B cell (primary cell): Measurements from ENCODE around the gene ALDH1A1. TPM values are rescaled to one million over a fixed set of nuclear protein-coding genes. Genes with fewer than 3 reads are reported as not detected.

ENCODE experiments used
- ATAC-seq: fragments of 200-7000 bp; cut with Tn5 transposase; one replicate; pipeline ENCODE4 v1.10.0; 2021; ENCODE audit warnings: low read depth, mild to moderate bottlenecking, moderate number of reproducible peaks, moderate library complexity
- CTCF ChIA-PET: fragments of 350-600 bp; sonication (Branson Sonifier 250); formaldehyde crosslinking; loops from one replicate; lab custom pipeline; 2021; ENCODE audit warnings: antibody characterized with exemption, inconsistent platforms; lab: Charles Lee
- POLR2A ChIA-PET: fragments of 350-600 bp; sonication (Branson Sonifier 250); formaldehyde crosslinking; loops from one replicate; lab custom pipeline; 2021; ENCODE audit warnings: antibody characterized with exemption; lab: Charles Lee
- DNase-seq: peaks from one replicate; pipeline ENCODE4 v3.0.0; 2013
- H2AFZ ChIP-seq: 2 replicates; pipeline ENCODE4 v1.6.1; 2012; ENCODE audit warnings: mild to moderate bottlenecking, low read depth, low read length; ENCODE audit not compliant: insufficient read depth, poor library complexity, severe bottlenecking
- H3K27ac ChIP-seq, 2 donors: 1 replicate in 1 of 2; 2 replicates in 1 of 2; pipeline ENCODE4 v1.5.1; 2012 to 2013; ENCODE audit warnings: low read length in 2 of 2, mild to moderate bottlenecking in 2 of 2, moderate library complexity in 1 of 2
- H3K27me3 ChIP-seq, 4 experiments: fragments of 200-600 bp in 1 of 4; sonication (generic) in 1 of 4; replicated peaks in 1 of 4; 1 replicate in 2 of 4; 2 replicates in 2 of 4; pipeline versions ENCODE4 v1.6.1 to v1.7.0; 2013 to 2016; ENCODE audit warnings: low read length in 3 of 4, mild to moderate bottlenecking in 2 of 4, mixed read lengths in 1 of 4, moderate library complexity in 1 of 4; ENCODE audit not compliant: insufficient read depth in 4 of 4, control insufficient read depth in 3 of 4; ENCODE audit errors: control extremely low read depth in 1 of 4
- H3K36me3 ChIP-seq, 2 experiments: replicated peaks in 1 of 2; 1 replicate in 1 of 2; 2 replicates in 1 of 2; pipeline versions ENCODE4 v1.6.1 to v1.7.1; 2013; ENCODE audit warnings: low read length in 1 of 2; ENCODE audit not compliant: insufficient read depth in 2 of 2, control insufficient read depth in 1 of 2; ENCODE audit errors: control extremely low read depth in 1 of 2, extremely low read depth in 1 of 2
- H3K4me1 ChIP-seq, 2 donors: fragments of 200-600 bp in 1 of 2; sonication (generic) in 1 of 2; 1 replicate in 1 of 2; 2 replicates in 1 of 2; pipeline versions ENCODE4 v1.5.1 to v1.6.1; 2013 to 2017; ENCODE audit warnings: low read length in 2 of 2; ENCODE audit not compliant: control insufficient read depth in 2 of 2, insufficient read depth in 2 of 2
- H3K4me2 ChIP-seq: replicated peaks from 2 replicates; pipeline ENCODE3; 2012; ENCODE audit warnings: mild to moderate bottlenecking, low read depth, low read length; ENCODE audit not compliant: poor library complexity, severe bottlenecking
- H3K4me3 ChIP-seq, 5 experiments: fragments of 200-600 bp in 1 of 5; sonication (generic) in 1 of 5; 1 replicate in 3 of 5; 2 replicates in 2 of 5; pipeline versions ENCODE4 v1.5.1 to v1.7.0; 2011 to 2016; ENCODE audit warnings: low read length in 4 of 5, mild to moderate bottlenecking in 4 of 5, low read depth in 2 of 5, control low read depth in 1 of 5, moderate library complexity in 1 of 5; ENCODE audit not compliant: insufficient read depth in 1 of 5; ENCODE audit errors: control extremely low read depth in 1 of 5, extremely low read depth in 1 of 5
- H3K79me2 ChIP-seq: fragments of 200-600 bp; sonication (generic); one replicate; pipeline ENCODE4 v1.6.0; 2016; ENCODE audit warnings: low read length; ENCODE audit not compliant: control insufficient read depth, insufficient read depth
- H3K9ac ChIP-seq: fragments of 200-600 bp; sonication (generic); 2 replicates; pipeline ENCODE4 v1.6.1; 2017; ENCODE audit warnings: mild to moderate bottlenecking, low read length, moderate library complexity
- H3K9me3 ChIP-seq, 3 donors: one replicate each; pipeline versions ENCODE4 v1.6.1 to v1.7.1; 2013; ENCODE audit warnings: low read length in 2 of 3; ENCODE audit not compliant: control insufficient read depth in 2 of 3, insufficient read depth in 1 of 3; ENCODE audit errors: control extremely low read depth in 1 of 3
- H4K20me1 ChIP-seq: 2 replicates; pipeline ENCODE4 v1.6.0; 2012; ENCODE audit warnings: mild to moderate bottlenecking, low read length; ENCODE audit not compliant: insufficient read depth, control insufficient read depth, poor library complexity, severe bottlenecking
- H3K27ac Mint-ChIP-seq: one replicate; pipeline ENCODE4 v1.8.0; 2021; ENCODE audit warnings: mixed read lengths
- H3K27me3 Mint-ChIP-seq: one replicate; pipeline ENCODE4 v1.8.0; 2021; ENCODE audit warnings: mixed read lengths
- H3K4me1 Mint-ChIP-seq: one replicate; pipeline ENCODE4 v1.8.0; 2021; ENCODE audit warnings: mixed read lengths
- H3K4me3 Mint-ChIP-seq: one replicate; pipeline ENCODE4 v1.8.0; 2021; ENCODE audit warnings: mixed read lengths
- H3K9me3 Mint-ChIP-seq: one replicate; pipeline ENCODE4 v1.8.0; 2022; ENCODE audit warnings: mixed read lengths; ENCODE audit not compliant: insufficient read depth
- CTCF ChIP-seq: fragments of 200-600 bp; IDR thresholded peaks from one replicate; pipeline ENCODE4 v1.8.0; 2022; ENCODE audit warnings: antibody characterized with exemption, mild to moderate bottlenecking
- EZH2 ChIP-seq: IDR thresholded peaks from 2 replicates; pipeline ENCODE4 v1.6.1; 2012; ENCODE audit warnings: borderline replicate concordance, low read depth, mild to moderate bottlenecking, moderate library complexity, low read length; ENCODE audit not compliant: insufficient read depth, poor library complexity, severe bottlenecking
- WGBS: methylation state at CpG from one replicate; pipeline ENCODE4 v1.1.5; 2013; ENCODE audit warnings: missing lambda C conversion rate; ENCODE audit not compliant: insufficient coverage; 5-methylcytosine and 5-hydroxymethylcytosine counted together
- intact Hi-C: fragments of 100-400 bp; cut with micrococcal nuclease; formaldehyde crosslinking; loops from one replicate; pipeline ENCODE4 v1.10.0; 2022
- polyA plus RNA-seq: library from polyadenylated mRNA; depleted of rRNA; stranded (reverse); fragments of >200 nt; gene quantifications from 2 replicates; pipeline ENCODE4 v1.2.3, GENCODE V29; 2012
- total RNA-seq, 2 donors: library from RNA; stranded (reverse); fragments of 120-200 nt in 1 of 2; gene quantifications; 1 replicate in 1 of 2; 2 replicates in 1 of 2; pipeline versions ENCODE4 v1.2.3 to v1.2.4, GENCODE V29; 2013 to 2022

Gene ALDH1A1
- total and polyA plus RNA-seq, 2 donors (not counting 1 experiment from before 2014, with no cell fraction given): 0.43 TPM; not detected in 1

GRCh38 chr9:72936266-72936665, 16.6 kb downstream of the ALDH1A1 start:
- no peak overlapping the region for H3K4me2 ChIP-seq
- ChIA-PET POLR2A (no interaction called here), CTCF (no interaction called here)
- no peak for ATAC-seq
- H3K9me3 ChIP-seq: no peaks in the 10 kb centered on the region
- no peak overlapping the region for H3K27ac ChIP-seq
- Mint-ChIP-seq H3K4me3 (no peak overlapping the region), H3K27me3 (no peaks in the 10 kb centered on the region), H3K4me1 (no peaks in the 10 kb centered on the region), H3K9me3 (no peaks in the 10 kb centered on the region), H3K27ac (no peak overlapping the region)
- no peak for DNase-seq
- no peak overlapping the region for H3K9ac ChIP-seq
- no peak overlapping the region for H2AFZ ChIP-seq
- no peaks in the 10 kb centered on the region for H3K36me3 ChIP-seq
- H3K4me3 ChIP-seq: no peak overlapping the region
- no peaks in the 10 kb centered on the region for H3K4me1 ChIP-seq
- TF ChIP-seq CTCF (no peak), EZH2 (no peak)
- no peaks in the 10 kb centered on the region for H3K27me3 ChIP-seq
- H3K79me2 ChIP-seq: no peaks in the 10 kb centered on the region
- no CpG with 5 or more reads among the region's 2 CpGs for WGBS
- H4K20me1 ChIP-seq: no peaks in the 10 kb centered on the region
- intact Hi-C loops: no loop called here

GRCh38 chr9:72935595-72935994, 17.3 kb downstream of the ALDH1A1 start:
- Histone ChIP-seq H3K4me1 (no peaks in the 10 kb centered on the region), H3K27ac (no peak overlapping the region), H3K27me3 (no peaks in the 10 kb centered on the region), H3K9ac (no peak overlapping the region), H3K9me3 (no peaks in the 10 kb centered on the region), H3K4me2 (no peak overlapping the region), H2AFZ (no peak overlapping the region), H3K79me2 (no peaks in the 10 kb centered on the region), H3K4me3 (no peak overlapping the region), H4K20me1 (no peaks in the 10 kb centered on the region), H3K36me3 (no peaks in the 10 kb centered on the region)
- ChIA-PET POLR2A (no interaction called here), CTCF (no interaction called here)
- Mint-ChIP-seq H3K9me3 (no peaks in the 10 kb centered on the region), H3K27ac (no peak overlapping the region), H3K4me3 (no peak overlapping the region), H3K4me1 (no peaks in the 10 kb centered on the region), H3K27me3 (no peaks in the 10 kb centered on the region)
- no peak for TF ChIP-seq EZH2
- no peak for TF ChIP-seq CTCF
- DNase-seq (no peak), ATAC-seq (no peak)
- intact Hi-C loops: no loop called here
- no CpG with 5 or more reads among the region's 4 CpGs for WGBS
